GM12878 (cell line): Measurements from ENCODE around the gene DUSP7. TPM values are rescaled to one million over a fixed set of nuclear protein-coding genes. Genes with fewer than 3 reads are reported as not detected.

Source experiments
- ATAC-seq: fragments of 200-7000 bp; cut with Tn5 transposase; 3 replicates; pipeline ENCODE4 v1.9.1; 2020; ENCODE audit warnings: mild to moderate bottlenecking, moderate library complexity
- BruUV-seq: library from RNA; stranded (reverse); fragments of 400-500 nt; replicated peaks from 2 replicates; lab custom pipeline; 2021; lab: Mats Ljungman, UMichigan
- CTCF ChIA-PET: fragments of 300-600 bp; sonication (Branson Sonifier 250); formaldehyde crosslinking; extraction: SDS; loops from one replicate; lab custom pipeline; 2021; ENCODE audit warnings: inconsistent platforms; lab: Yijun Ruan, JAX
- POLR2A ChIA-PET: fragments of 350-600 bp; formaldehyde crosslinking; extraction: SDS; loops from one replicate; lab custom pipeline; 2021; ENCODE audit warnings: inconsistent platforms; lab: Charles Lee
- RAD21 ChIA-PET: fragments of 300-600 bp; sonication (Branson Sonifier 250); formaldehyde crosslinking; loops from one replicate; lab custom pipeline; 2023; ENCODE audit warnings: antibody characterized with exemption; ENCODE audit not compliant: unreplicated experiment; lab: Charles Lee
- SMC1A ChIA-PET: fragments of 300-600 bp; sonication (Branson Sonifier 250); formaldehyde crosslinking; loops from one replicate; lab custom pipeline; 2023; ENCODE audit not compliant: unreplicated experiment, uncharacterized antibody; lab: Charles Lee
- DNase-seq: peaks from one replicate; pipeline ENCODE4 v3.0.0-alpha.2; 2011; ENCODE audit warnings: low read depth, low spot score
- FAIRE-seq: peaks from 3 replicates; lab custom pipeline; 2011; peaks lifted over from hg19 to GRCh38; lab: Jason Lieb, UNC
- H2AFZ ChIP-seq: 2 replicates; pipeline ENCODE4 v1.6.0; 2011; ENCODE audit warnings: low read depth, low read length, control low read depth; ENCODE audit not compliant: control insufficient read depth
- H3K27ac ChIP-seq: 2 replicates; pipeline ENCODE4 v1.5.1; 2011; ENCODE audit warnings: control low read depth; ENCODE audit not compliant: control insufficient read depth, insufficient read depth
- H3K27me3 ChIP-seq, 2 experiments: replicated peaks in 1 of 2; 2 replicates each; pipeline versions ENCODE4 v1.6.0 to v1.6.1; 2011; ENCODE audit warnings: low read length in 1 of 2; ENCODE audit not compliant: control insufficient read depth in 2 of 2, insufficient read depth in 2 of 2
- H3K36me3 ChIP-seq, 2 experiments: 2 replicates each; pipeline ENCODE4 v1.5.1; 2011; ENCODE audit warnings: low read length in 1 of 2; ENCODE audit not compliant: control insufficient read depth in 2 of 2, insufficient read depth in 2 of 2
- H3K4me1 ChIP-seq: 2 replicates; pipeline ENCODE4 v1.6.1; 2011; ENCODE audit warnings: mild to moderate bottlenecking, low read length, moderate library complexity, mixed read lengths; ENCODE audit not compliant: control insufficient read depth, insufficient read depth
- H3K4me2 ChIP-seq: 2 replicates; pipeline ENCODE4 v1.6.0; 2011; ENCODE audit warnings: control low read depth; ENCODE audit not compliant: control insufficient read depth, insufficient read depth
- H3K4me3 ChIP-seq: fragments of 200-600 bp; sonication (generic); 2 replicates; pipeline ENCODE4 v1.5.1; 2016
- H3K79me2 ChIP-seq: 2 replicates; pipeline ENCODE4 v1.6.0; 2011; ENCODE audit warnings: low read length; ENCODE audit not compliant: control insufficient read depth, insufficient read depth
- H3K9ac ChIP-seq: 2 replicates; pipeline ENCODE4 v1.8.0; 2011; ENCODE audit warnings: low read length, control low read depth, mixed read lengths; ENCODE audit not compliant: control insufficient read depth, insufficient read depth
- H3K9me3 ChIP-seq: replicated peaks from 3 replicates; pipeline ENCODE4 v1.5.1; 2011; ENCODE audit warnings: mild to moderate bottlenecking, low read length; ENCODE audit not compliant: control insufficient read depth, insufficient read depth
- H4K20me1 ChIP-seq: 2 replicates; pipeline ENCODE4 v1.6.0; 2011; ENCODE audit not compliant: control insufficient read depth, insufficient read depth
- CBFB ChIP-seq: IDR thresholded peaks from 2 replicates; pipeline ENCODE4 v1.6.1; 2016; ENCODE audit warnings: antibody characterized with exemption, low read depth
- ELK1 ChIP-seq: IDR thresholded peaks from 2 replicates; pipeline ENCODE4 v1.6.1; 2012; ENCODE audit warnings: low read depth, low read length, improper control_type of control experiment
- EZH2 ChIP-seq: IDR thresholded peaks from 2 replicates; pipeline ENCODE4 v1.6.1; 2012; ENCODE audit warnings: low read depth, mild to moderate bottlenecking, control low read depth, inconsistent platforms, low read length, borderline replicate concordance; ENCODE audit not compliant: control insufficient read depth
- NR2C1 ChIP-seq: fragments of 450-650 bp; IDR thresholded peaks from 2 replicates; pipeline ENCODE4 v1.6.1; 2017; ENCODE audit warnings: antibody characterized with exemption, mild to moderate bottlenecking, moderate library complexity
- PAX5 ChIP-seq: IDR thresholded peaks from 2 replicates; pipeline ENCODE4 v1.6.1; 2011; ENCODE audit warnings: low read depth, low read length, borderline replicate concordance
- SMAD5 ChIP-seq: IDR thresholded peaks from 2 replicates; pipeline ENCODE4 v1.6.1; 2016; ENCODE audit warnings: antibody characterized with exemption, low read depth
- STAT1 ChIP-seq: fragments of 450-650 bp; conservative IDR thresholded peaks from 2 replicates; pipeline ENCODE4 v1.6.1; 2014; ENCODE audit warnings: antibody characterized with exemption, mild to moderate bottlenecking
- TCF3 ChIP-seq: IDR thresholded peaks from 2 replicates; pipeline ENCODE4 v1.6.1; 2012; ENCODE audit warnings: low read depth, mild to moderate bottlenecking, low read length, borderline replicate concordance; ENCODE audit not compliant: insufficient read depth
- USF2 ChIP-seq: IDR thresholded peaks from 2 replicates; pipeline ENCODE4 v1.6.1; 2011; ENCODE audit warnings: low read depth, low read length, improper control_type of control experiment, borderline replicate concordance
- YBX1 ChIP-seq: fragments of 450-650 bp; IDR thresholded peaks from 2 replicates; pipeline ENCODE4 v1.6.1; 2016; ENCODE audit warnings: antibody characterized with exemption
- ZBED1 ChIP-seq: IDR thresholded peaks from 2 replicates; pipeline ENCODE4 v1.6.1; 2016; ENCODE audit warnings: borderline replicate concordance
- ZNF384 ChIP-seq: IDR thresholded peaks from 2 replicates; pipeline ENCODE4 v1.6.1; 2012; ENCODE audit warnings: low read depth, mild to moderate bottlenecking, low read length, improper control_type of control experiment, borderline replicate concordance
- WGBS: methylation state at CpG from one replicate; pipeline ENCODE4 v1.1.6; 2016; ENCODE audit warnings: low lambda C conversion rate; ENCODE audit not compliant: insufficient replicate concordance, insufficient coverage; ENCODE audit errors: missing lambda C conversion rate; 5-methylcytosine and 5-hydroxymethylcytosine counted together
- in situ Hi-C: fragments of 300-500 bp; cut with MboI; formaldehyde crosslinking; loops from 9 replicates; pipeline ENCODE4 v1.14.3; 2018; ENCODE audit warnings: mixed read lengths
- intact Hi-C: fragments of 100-400 bp; cut with micrococcal nuclease; formaldehyde crosslinking; loops from one replicate; pipeline ENCODE4 v1.14.2; 2022; ENCODE audit not compliant: unreplicated experiment
- polyA plus RNA-seq, 11 experiments: library from polyadenylated mRNA; depleted of rRNA in 4 of 11; unstranded in 6 of 11; stranded (reverse) in 5 of 11; fragments of >200 nt; fragmentation: Nextera tagmentation in 4 of 11; fragmentation: Illumina TruSeq in 1 of 11; extraction: Ambion mirVana in 4 of 11; extraction: Trizol in 1 of 11; gene quantifications; 1 replicate in 1 of 11; 2 replicates in 10 of 11; pipeline versions ENCODE4 v1.2.1 to v1.2.3, GENCODE V29; 2011 to 2016; ENCODE audit warnings: inconsistent platforms in 2 of 11, missing spikeins in 2 of 11, low read depth in 1 of 11
- total RNA-seq, 4 experiments: library from RNA; depleted of rRNA in 3 of 4; stranded (reverse); fragments of >200 nt in 3 of 4; fragmentation: Illumina TruSeq in 1 of 4; extraction: Trizol in 1 of 4; gene quantifications; 2 replicates each; pipeline versions ENCODE4 v1.2.1 to v1.2.3, GENCODE V29; 2013 to 2021
- TF ChIP-seq, protein P1 (sequence below): fragments of 450-650 bp; IDR thresholded peaks from 2 replicates; pipeline ENCODE4 v1.6.1; 2016; ENCODE audit warnings: mild to moderate bottlenecking
- TF ChIP-seq, protein P2 (sequence below): fragments of 450-650 bp; formaldehyde crosslinking; IDR thresholded peaks from 2 replicates; pipeline ENCODE4 v1.4.0; 2020; ENCODE audit warnings: mild to moderate bottlenecking, moderate library complexity

The DUSP7 gene
- total and polyA plus RNA-seq, 10 of the 15 experiments (the other 5 are each of a cell fraction or from before 2014, with no cell fraction given) = 0.73 to 17.0 (median 7.9) TPM

DNA sequence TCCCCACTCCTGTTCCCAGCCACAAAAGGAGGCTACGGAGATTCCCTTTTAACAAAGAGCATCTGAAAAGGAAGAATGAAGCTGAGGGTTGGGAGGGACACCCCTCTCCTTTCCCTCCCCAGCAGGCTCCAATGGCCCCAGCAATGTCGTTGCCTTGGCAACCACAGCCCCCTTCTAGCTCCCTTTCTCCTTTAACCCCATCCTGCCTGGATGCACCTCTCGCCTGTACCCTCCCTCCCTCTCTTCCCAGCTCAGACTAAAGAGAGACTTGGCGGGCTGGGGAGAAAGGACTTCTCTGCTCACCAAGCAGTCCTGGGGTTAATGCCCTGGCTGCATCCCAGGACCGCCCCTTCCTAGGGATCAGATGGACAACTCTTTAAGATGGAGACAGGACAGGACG, 53.6 kb downstream of the DUSP7 start (continued):
- TF ChIP-seq ZNF384 (no peak), USF2 (no peak), PAX5 (no peak), YBX1 (no peak)

DNA sequence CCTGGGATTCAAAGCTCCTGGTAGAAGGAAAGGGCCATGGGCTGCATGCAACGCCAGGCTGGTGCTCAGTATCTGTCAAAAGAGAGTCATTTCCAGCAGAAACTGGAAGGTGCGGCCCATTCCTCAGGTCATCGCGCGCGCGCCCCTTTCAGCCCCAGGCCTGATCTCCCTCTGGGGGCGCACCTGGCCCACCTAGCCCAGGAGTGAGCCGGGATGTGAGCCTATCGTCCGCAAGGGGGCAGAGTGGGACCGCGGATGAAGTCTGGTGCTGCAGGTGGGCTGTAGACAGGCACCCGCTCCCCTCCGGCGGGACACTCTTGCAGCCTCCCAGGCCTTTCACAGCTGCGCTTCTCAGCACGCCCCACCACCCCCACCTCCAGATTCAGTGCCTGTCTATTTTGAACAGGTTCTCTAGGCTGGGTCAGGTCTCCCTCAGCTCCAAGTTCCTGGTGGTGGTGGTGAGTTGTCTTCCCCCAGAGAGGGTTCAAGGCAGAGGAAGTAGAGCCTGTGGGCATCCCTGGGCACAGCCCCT, 54.9 kb downstream of the DUSP7 start:
- ChIA-PET RAD21 (interaction anchor here (0.6 to 8.5 kb wide), 27 partner anchors 13 to 445 kb away, joined by 3 to 165 read pairs (median 4); partner anchors contain the start of genes DUSP7, PARP3, POC1A and WDR82), SMC1A (interaction anchor here (1.0 to 7.7 kb wide), 21 partner anchors 11 to 337 kb away, joined by 3 to 179 read pairs (median 6); partner anchors contain the start of genes DUSP7, PARP3, POC1A and RRP9), CTCF (interaction anchor here (0.6 to 10.6 kb wide), 35 partner anchors 8 to 337 kb away, joined by 3 to 334 read pairs (median 5); partner anchors contain the start of genes ABHD14B, ACY1, DUSP7 and PARP3), POLR2A (interaction anchor here (0.7 to 1.8 kb wide), 3 partner anchors 18 to 60 kb away, joined by 4 read pairs; partner anchors contain the start of genes ACY1, PARP3 and RRP9)
- no TSS peak for BruUV-seq
- no peaks in the 10 kb centered on the region for H3K36me3 ChIP-seq
- no peaks in the 10 kb centered on the region for H3K79me2 ChIP-seq
- no peaks in the 10 kb centered on the region; a peak in 2 of 4 replicates for H3K27me3 ChIP-seq
- peak; percentile 97 for ATAC-seq
- no peak overlapping the region for H3K27ac ChIP-seq
- peak overlapping the region; percentile 38; the same call in 1 of the 2 replicates for H3K4me2 ChIP-seq
- in situ Hi-C loops (loop anchor here (5.0 kb wide), 1 partner anchor 141 kb away; no protein-coding TSS in a partner anchor), intact Hi-C loops (loop anchor here (1.0 kb wide), 3 partner anchors 52 to 143 kb away; no protein-coding TSS in a partner anchor)
- no peak overlapping the region for H3K4me3 ChIP-seq
- WGBS = 0% methylated on average over 18 of the region's 18 CpGs
- H3K9ac ChIP-seq = no peak overlapping the region
- H4K20me1 ChIP-seq = no peaks in the 10 kb centered on the region
- H3K9me3 ChIP-seq = no peaks in the 10 kb centered on the region
- H2AFZ ChIP-seq = peak overlapping the region; percentile 55
- H3K4me1 ChIP-seq = peaks cover 12% of the 10 kb centered on the region
- peak; percentile 65 for FAIRE-seq
- no peak for DNase-seq
- no peak for TF ChIP-seq SMAD5
- TF ChIP-seq, protein P1, sequence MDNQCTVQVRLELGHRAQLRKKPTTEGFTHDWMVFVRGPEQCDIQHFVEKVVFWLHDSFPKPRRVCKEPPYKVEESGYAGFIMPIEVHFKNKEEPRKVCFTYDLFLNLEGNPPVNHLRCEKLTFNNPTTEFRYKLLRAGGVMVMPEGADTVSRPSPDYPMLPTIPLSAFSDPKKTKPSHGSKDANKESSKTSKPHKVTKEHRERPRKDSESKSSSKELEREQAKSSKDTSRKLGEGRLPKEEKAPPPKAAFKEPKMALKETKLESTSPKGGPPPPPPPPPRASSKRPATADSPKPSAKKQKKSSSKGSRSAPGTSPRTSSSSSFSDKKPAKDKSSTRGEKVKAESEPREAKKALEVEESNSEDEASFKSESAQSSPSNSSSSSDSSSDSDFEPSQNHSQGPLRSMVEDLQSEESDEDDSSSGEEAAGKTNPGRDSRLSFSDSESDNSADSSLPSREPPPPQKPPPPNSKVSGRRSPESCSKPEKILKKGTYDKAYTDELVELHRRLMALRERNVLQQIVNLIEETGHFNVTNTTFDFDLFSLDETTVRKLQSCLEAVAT = no peak
- no peak; the same call in 1 of the 2 replicates for TF ChIP-seq ELK1
- peak; percentile 79; the same call in 1 of the 2 replicates for TF ChIP-seq TCF3
- TF ChIP-seq ZBED1 = no peak
- TF ChIP-seq CBFB = no peak
- TF ChIP-seq STAT1 = 0 out of 2 replicates have a peak, but pooled peaks have one; percentile 39
- TF ChIP-seq NR2C1 = no peak
- TF ChIP-seq, protein P2, sequence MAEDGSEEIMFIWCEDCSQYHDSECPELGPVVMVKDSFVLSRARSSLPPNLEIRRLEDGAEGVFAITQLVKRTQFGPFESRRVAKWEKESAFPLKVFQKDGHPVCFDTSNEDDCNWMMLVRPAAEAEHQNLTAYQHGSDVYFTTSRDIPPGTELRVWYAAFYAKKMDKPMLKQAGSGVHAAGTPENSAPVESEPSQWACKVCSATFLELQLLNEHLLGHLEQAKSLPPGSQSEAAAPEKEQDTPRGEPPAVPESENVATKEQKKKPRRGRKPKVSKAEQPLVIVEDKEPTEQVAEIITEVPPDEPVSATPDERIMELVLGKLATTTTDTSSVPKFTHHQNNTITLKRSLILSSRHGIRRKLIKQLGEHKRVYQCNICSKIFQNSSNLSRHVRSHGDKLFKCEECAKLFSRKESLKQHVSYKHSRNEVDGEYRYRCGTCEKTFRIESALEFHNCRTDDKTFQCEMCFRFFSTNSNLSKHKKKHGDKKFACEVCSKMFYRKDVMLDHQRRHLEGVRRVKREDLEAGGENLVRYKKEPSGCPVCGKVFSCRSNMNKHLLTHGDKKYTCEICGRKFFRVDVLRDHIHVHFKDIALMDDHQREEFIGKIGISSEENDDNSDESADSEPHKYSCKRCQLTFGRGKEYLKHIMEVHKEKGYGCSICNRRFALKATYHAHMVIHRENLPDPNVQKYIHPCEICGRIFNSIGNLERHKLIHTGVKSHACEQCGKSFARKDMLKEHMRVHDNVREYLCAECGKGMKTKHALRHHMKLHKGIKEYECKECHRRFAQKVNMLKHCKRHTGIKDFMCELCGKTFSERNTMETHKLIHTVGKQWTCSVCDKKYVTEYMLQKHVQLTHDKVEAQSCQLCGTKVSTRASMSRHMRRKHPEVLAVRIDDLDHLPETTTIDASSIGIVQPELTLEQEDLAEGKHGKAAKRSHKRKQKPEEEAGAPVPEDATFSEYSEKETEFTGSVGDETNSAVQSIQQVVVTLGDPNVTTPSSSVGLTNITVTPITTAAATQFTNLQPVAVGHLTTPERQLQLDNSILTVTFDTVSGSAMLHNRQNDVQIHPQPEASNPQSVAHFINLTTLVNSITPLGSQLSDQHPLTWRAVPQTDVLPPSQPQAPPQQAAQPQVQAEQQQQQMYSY = no peak
- no peak for TF ChIP-seq EZH2
